GM21529 (cell line): ENCODE results near the gene RBM42.
"Not testable (repeated sequence)": the region's sequence is repeated elsewhere in the genome, so short reads cannot be mapped to it uniquely, and the experiment has no call there.

Experiments
- ATAC-seq: cut with Tn5 transposase; IDR thresholded peaks from one replicate; pipeline ENCODE4 v1.9.1; 2021; ENCODE audit not compliant: unreplicated experiment

RBM42 gene

DNA sequence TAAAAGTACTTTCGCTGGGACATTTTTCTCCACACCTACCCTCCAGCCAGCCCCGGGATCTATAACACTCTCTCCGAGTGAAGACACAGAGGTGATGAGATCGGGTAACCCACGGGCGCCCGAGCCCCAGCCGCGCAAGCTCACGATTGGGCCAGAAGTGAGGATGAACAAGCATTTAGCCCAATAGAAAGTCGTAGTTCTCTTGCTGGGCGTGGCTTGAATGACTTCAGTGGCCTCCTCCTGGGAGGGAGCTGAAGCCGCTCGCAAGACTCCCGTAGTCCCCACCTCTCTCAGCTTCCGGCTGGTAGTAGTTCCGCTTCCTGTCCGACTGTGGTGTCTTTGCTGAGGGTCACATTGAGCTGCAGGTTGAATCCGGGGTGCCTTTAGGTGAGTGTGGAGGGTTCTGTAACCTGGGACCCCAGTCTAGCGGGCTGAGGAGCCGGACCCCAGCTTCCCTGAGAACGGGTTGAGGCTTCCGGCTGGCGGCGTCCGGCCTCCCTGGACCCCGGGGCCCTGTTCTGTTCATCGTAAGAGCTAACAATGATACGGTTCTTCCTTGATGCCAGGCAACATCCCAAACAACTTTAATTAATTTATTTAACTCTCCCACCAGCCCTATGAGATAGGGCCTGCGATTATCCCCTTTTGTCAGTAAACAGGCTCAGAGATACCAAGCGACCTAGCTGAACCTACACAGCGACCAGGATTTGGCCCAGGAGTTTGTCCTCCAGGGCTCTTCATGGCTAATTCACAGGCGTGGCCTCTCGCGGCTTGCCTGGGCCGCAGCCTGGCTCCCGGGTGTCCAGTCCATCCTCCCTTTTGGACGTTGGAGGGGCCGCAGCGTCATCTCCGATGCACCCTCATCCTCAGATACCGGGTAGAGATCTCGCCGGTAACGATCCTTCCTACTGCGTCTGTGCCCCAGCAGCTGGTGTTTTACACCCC is 19.5 kb downstream of the RBM42 start, which contains the start of gene COX6B1:
Gene COX6B1 (plus strand): TSS at position 307 of the 945 bp plus-strand sequence. CDS start 2,921 bp downstream, outside the sequence.
- peak; percentile 53 for ATAC-seq

DNA sequence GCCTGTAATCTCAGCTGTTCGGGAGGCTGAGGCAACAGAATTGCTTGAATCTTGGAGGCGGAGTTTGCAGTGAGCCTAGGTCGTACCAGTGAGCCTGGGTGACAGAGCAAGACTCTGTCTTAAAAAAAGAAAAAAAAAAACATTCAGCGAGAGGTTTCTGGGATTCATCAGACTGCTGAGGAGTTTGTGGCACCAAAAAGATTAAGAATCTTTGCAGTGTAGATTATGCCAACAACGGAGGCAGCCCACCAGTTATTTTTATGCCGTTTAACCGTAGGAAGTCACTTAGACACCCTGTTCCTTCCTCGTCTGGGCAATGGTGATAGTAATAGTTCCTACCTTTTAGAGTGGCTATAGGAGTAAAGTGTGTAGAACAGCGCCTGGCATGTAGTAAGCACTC is 21.7 kb downstream of the RBM42 start:
- ATAC-seq, result no peak

DNA sequence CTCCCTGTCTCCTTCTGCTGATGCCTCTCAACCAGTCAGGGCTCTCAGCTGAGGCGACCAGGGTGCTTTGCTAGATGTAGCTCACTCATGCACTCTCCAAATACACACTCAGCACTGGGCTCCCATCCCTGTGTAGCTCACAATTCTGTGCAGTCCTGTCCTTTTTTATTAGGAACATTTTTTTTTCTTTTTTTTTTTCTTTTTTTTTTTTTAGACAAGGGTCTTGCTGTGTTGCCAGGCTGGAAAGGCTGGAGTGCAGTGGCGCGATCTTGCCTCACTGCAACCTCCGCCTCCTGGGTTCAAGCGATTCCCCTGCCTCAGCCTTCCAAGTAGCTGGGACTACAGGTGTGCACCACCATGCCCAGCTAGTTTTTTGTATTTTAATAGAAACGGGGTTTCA is 26.0 kb downstream of the RBM42 start:
- ATAC-seq, result not testable (repeated sequence)

DNA sequence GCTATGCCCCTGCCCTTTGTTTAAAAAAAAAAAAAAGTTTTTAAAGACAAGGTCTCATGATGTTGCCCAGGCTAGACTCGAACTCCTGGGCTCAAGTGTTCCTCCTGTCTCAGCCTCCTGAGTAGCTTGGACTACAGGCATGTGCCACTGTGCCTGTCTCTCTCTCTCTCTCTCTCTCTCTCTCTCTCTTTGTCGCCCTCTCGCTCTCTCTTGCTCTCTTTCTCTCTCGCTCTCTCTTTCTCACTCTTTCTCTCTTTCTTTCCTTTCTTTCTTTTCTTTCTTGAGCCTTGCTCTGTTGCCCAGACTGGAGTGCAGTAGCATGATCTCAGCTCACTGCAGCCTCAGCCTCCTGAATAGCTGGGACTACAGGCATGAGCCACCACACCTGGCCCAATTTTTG is 26.8 kb downstream of the RBM42 start:
- ATAC-seq, result no peak

DNA sequence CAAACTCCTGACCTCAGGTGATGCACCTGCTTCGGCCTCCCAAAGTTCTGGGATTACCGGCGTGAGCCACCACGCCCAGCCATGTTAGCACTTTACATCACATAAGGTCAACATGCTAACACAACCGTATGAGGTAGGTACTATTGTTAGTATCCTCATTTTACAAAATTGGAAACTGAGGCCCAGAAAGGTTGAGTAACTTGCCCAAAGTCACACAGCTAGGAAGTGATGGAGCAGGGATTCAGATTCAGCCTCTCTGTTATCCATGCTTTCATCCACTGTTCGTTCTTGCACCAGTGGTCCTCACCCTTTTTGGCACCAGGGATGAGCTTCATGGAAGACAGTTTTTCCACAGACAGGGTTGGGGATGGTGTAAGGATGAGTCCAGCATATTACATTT is 27.9 kb downstream of the RBM42 start:
- no peak for ATAC-seq

DNA sequence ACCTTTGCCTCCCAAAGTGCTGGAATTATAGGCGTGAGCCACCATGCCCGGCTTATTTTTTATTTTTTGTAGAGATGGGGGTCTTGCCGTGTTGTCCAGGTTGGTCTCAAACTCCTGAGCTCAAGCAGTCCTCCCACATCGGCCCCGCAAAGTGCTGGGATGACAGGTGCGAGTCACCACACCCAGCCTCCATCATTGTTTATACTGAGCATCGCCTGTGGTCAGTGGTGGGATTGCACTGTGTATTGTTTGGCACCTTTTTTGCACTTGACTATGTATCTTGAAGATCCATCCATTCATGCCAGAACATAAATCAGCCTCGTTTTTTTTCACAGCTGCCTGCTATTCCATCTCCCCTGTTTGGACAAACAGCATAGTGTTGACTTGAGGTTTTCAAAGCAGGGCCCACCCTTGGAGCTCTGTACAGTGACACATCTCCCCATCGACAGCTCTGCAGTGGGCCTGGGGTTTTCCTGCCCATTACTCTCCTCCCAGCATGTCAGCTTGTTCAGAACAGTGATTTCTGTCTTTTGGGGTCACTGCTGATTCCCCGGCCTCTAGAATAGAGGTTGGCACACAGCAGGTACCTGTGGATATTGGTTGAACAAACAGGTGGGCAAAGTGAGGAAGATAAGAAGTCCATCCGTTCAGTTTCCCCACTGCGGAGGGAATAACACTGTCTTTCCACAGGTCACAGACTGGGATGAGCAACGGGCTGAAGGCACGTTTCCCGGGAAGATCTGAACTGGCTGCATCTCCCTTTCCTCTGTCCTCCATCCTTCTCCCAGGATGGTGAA is 29.3 kb downstream of the RBM42 start:
- no peak for ATAC-seq

DNA sequence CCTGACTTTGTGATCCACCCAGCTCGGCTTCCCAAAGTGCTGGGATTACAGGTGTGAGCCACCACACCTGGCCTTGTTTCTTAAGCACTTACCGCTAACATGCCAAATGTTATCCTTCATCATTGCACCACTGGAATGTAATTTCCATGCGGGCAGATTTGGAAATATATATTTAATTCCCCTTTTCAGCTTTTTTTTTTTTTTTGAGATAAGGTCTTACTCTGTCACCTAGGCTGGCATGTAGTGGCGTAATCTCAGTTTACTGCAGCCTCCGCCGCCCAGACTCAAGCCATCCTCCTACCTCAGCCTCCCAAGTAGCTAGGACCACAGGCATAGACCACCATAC is 33.1 kb downstream of the RBM42 start:
- ATAC-seq, result no peak

DNA sequence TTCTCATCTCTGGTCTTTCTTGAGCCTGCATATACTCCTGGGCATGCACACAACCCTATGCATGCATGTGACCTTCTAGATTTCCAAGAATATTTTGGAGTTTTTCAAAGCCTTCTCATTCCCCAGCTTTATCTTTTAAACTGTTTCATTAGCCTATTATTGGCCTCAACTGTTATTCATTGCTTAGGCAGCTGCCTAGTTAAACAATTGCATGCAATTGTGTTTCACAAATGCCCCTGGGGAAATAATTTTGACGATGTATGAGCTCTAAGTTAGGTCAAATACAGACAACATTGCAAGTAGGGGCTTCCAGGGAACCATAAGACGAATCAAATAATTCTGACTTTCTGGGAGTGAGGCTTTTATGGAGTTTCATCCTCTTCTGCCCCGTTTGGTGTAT is 35.1 kb downstream of the RBM42 start:
- ATAC-seq, result no peak

DNA sequence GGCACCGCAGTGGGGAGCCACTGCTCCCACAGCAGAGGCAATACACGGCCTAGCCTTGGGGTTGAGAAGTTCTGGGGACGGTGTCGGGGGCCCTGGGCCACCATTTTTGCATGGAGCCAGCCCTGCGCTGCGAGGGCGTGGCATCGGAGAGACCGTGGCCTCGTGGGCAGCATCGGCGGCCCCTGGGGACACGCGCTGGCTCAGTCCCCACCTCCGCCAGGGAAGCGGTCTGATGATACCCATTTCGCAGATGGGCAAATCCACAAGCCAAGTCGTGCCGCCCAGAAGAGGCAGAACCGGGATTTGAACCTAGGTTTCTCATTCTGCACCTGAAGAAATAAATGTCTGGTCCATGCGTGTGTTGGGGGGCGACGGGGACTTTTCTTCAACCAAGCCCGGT is 36.3 kb downstream of the RBM42 start:
- no peak for ATAC-seq

DNA sequence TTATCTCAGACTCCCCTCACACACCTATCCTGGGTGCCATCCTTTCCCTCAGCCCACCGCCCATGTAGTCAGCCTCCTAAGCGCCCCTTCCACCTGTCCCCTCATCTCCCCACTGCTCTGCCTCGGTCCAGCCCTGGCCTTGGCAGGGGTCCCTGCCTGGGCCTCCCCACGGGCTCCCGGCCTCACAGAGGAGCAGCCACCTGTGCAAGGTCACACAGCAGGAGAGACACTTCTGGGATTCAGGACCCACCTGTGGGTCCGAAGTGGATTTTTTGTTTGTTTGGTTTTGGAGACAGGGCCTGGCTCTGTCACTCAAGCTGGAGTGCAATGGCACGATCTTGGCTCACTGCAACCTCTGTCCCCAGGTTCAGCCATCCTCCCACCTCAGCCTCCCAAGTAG is 36.8 kb downstream of the RBM42 start:
- ATAC-seq, result no peak

DNA sequence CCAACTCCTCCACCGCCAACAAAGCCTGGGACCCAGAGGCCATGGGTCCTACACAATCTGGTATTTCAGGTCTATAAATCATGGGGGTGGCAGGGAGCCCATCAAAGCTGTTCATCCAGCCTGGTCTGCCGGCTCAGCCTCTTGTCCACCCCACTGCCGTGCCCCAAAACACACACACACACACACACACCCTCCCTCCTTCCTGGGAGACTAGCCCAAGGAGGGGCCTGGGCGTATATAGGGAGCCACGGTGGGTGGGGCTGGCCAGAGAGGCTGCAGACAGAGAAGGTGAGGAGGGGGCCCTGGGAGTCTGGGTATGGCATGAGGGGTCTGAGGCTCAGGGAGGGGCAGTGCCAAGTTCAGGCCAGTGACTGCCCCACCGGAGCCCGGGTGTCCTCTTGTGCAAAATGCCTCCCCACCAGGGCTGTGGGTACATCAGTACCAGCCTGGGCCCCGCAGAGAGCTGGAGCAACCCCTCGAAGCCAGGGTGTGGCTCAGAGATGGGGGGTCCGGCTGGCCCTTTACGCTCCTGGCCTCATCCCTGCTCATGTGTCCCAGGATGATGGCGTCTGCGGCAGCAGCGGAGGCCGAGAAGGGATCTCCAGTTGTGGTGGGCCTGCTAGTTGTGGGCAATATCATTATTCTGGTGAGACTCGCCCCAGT is 37.5 kb downstream of the RBM42 start, which contains the start of gene UPK1A:
Gene UPK1A (plus strand): TSS at position 267 of the 663 bp plus-strand sequence. CDS start 296 bp downstream, at position 563.
- no peak for ATAC-seq

DNA sequence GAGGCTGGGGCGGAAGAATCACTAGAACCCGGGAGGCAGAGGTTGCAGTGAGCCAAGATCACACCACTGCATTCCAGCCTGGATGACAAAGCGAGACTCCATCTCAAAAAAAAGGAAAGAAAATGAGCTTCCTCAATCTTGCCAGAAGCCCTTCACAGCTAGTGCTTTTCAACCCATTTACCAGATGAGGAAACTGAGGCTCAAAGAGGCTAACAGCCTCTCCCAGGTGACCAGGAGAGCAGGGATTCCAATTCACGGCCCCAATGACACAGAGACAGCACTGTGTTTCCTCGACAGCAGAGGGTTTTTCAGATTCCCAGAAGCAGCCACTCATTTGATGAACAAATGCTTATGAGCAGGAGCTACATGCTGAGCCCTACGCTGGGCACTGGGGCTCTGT is 40.7 kb downstream of the RBM42 start:
- no peak for ATAC-seq

DNA sequence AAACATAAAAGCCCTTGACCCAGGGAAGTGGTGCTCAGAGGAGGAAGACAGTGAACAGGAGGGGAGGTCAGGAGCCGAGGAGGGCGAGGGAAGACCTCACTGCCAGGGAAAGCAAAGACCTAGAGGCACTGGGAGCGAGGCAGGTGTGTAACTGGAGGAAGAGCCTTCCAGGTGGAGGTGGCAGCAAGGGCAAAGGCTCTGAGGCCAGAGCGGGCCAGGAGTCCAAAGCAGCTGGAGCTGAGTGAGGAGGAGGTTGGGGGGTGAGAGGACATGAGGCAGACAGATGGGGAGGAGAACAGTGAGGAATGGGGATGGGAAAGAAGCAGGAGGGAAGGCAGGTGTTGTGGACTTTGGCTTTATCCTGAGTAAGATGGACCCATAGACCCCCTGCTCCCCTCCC is 41.1 kb downstream of the RBM42 start:
- no peak for ATAC-seq

DNA sequence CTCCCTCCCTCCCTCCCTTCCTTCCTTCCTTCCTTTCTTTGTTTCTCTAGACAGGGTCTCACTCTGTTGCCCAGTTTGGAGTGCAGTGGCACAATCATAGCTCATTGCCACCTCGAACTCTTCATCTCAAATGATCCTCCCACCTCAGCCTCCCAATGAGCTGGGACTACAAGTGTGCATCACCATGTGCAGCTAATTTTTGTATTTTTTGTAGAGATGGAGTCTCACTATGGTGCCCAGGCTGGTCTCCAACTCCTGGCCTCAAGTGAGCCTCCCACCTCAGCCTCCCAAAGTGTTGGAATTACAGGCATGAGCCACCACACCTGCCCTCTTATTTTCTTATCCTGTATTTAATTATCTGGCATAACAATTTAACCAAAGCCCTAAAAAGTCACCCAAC is 41.9 kb downstream of the RBM42 start:
- no peak for ATAC-seq

DNA sequence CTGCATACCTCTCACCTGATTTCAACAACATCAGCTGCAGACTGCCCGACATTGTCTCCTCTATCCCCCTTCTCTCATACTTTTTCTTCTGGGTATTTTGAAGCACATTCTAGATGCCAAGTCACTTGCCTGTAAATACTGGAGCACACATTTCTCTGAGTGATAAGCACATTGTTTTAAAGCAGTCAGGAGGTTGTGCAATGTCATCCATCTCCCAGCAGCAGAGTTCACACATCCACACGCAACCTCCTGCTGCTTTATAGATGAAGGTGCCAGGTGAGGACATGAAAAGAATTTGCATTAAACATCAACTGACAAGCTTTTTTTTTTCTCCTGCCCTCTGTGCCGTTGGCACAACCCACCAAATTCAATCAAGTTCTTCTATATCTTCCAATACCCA is 43.0 kb downstream of the RBM42 start:
- ATAC-seq, result no peak

DNA sequence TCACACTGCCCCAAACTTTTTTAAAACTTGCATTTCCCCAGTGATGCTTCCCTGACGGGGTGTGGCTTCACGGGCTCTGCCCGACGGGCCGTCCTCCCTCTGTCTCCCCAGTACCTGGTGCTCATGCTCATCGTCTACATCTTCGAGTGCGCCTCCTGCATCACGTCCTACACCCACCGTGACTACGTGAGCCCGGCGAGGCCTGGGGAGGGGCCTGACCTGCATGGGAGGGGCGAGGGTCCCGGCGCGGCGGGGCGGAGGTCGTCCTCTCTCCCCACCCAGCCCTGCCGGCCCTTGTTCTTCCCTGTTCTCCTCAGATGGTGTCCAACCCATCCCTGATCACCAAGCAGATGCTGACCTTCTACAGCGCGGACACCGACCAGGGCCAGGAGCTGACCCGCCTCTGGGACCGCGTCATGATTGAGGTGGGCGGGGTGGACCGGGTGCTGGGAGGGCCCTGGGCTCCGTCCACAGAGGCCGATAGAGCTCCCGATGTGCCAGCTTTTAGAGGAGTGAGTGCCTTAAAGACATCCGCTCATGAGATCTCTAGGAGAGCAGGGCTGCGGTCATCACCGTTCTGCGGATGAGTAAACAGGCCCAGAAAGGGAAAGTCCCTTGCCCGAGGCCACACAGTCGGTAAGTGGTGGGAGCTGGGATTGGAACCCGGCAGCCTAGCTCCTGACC is 44.4 kb downstream of the RBM42 start:
- peak; percentile 45 for ATAC-seq

DNA sequence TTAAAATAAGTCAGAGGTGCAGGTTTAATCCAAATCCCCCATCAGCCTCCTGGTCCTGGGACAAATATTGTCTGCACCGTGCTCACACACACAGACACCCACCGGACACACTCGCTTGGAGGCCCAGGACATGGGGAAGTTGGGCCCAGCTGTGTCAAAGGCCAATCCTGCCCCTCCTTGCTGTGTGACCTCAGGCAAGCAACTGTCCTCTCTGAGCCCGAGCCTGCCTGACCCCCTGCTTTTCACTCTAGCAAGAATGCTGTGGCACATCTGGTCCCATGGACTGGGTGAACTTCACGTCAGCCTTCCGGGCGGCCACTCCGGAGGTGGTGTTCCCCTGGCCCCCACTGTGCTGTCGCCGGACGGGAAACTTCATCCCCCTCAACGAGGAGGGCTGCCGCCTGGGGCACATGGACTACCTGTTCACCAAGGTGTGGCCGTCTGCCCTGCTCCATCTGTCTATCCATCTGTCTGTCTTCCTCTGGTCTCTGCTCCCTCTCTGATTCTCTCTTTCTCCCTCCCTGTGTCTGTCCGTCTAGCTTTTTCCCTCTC is 46.8 kb downstream of the RBM42 start:
- ATAC-seq, result no peak
